Cardiac fibroblast (primary cell): ENCODE results near the gene PDIA2.
"Not testable (repeated sequence)": the region's sequence is repeated elsewhere in the genome, so short reads cannot be mapped to it uniquely, and the experiment has no call there.

ENCODE experiments used
- DNase-seq, 2 donors: peaks; one replicate each; pipeline versions ENCODE4 v3.0.0 to v3.0.0-alpha.2; 2010; ENCODE audit warnings: low read depth in 2 of 2
- H3K4me3 ChIP-seq, 2 donors: replicated peaks in 1 of 2; 1 replicate in 1 of 2; 2 replicates in 1 of 2; pipeline ENCODE4 v1.5.1; 2011; ENCODE audit warnings: low read depth in 2 of 2, low read length in 2 of 2, mild to moderate bottlenecking in 2 of 2, moderate library complexity in 1 of 2
- CTCF ChIP-seq: IDR thresholded peaks from one replicate; pipeline ENCODE4 v1.5.1; 2011; ENCODE audit warnings: low read depth, mild to moderate bottlenecking, low read length, inconsistent platforms

Gene PDIA2

GRCh38 chr16:245105-245504 lies 37.9 kb upstream of the PDIA2 start:
- DNase-seq, result no peak
- no peak overlapping the region for H3K4me3 ChIP-seq
- no peak for TF ChIP-seq CTCF

- no peak for TF ChIP-seq CTCF
These were observed 35.9 kb upstream of the PDIA2 start for GRCh38 chr16:247027-247426.

GRCh38 chr16:249431-249830 lies 33.5 kb upstream of the PDIA2 start:
- H3K4me3 ChIP-seq, result no peak overlapping the region
- DNase-seq, result no peak
- TF ChIP-seq CTCF, result no peak

More at GRCh38 chr16:247027-247426, 35.9 kb upstream of the PDIA2 start:
- no peak for DNase-seq
- no peak overlapping the region for H3K4me3 ChIP-seq

DNA sequence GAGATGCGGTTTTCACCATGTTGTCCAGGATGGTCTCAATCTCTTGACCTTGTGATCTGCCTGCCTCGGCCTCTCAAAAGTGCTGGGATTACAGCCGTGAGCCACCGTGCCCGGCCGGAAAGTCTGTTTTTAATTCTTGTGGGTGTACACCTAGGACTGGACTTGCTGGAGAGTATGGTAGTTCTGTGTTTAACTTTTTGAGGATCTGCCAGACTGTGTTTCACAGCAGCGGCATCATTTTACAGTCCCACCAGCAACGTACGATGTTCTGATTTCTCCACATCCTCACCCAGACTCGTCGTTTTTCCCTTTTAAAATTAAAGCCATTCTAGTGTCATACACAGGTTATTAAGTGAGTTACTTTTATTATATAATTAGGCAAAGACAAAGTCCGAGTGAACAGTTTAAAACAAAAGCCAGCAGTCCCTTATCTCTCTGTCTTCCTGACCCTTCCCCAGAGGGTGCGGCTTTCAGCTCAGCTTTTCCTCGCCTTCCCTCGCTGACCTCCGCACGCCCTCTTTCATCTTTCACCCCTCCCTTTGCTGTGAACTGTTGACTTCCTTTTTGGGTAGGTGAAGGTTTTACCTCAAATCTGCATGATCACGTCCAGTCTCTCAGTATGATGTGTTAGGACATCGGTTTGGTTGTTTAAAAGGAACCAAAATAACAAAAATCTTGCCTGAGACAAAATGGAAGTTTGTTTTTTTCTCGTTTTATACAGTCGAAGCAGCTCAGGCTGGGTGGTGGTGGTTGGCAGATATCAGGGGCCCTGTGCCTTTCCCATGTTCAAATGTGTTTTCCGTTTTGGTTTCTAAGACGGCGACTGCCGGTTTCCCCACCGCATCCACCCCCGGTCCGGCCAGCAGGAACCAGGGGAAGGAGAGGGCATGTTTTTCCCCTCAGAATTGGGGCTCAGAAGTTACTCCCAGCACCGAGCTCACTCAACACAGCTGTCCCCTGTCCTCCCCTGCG lies 30.3 kb upstream of the PDIA2 start:
- DNase-seq, result peak in 1 of 2 donors; percentile 30
- TF ChIP-seq CTCF, result no peak
- no peak overlapping the region for H3K4me3 ChIP-seq

GRCh38 chr16:253833-254232 lies 29.1 kb upstream of the PDIA2 start:
- no peak for DNase-seq
- TF ChIP-seq CTCF, result no peak
- no peak overlapping the region for H3K4me3 ChIP-seq

GRCh38 chr16:254461-254860 lies 28.5 kb upstream of the PDIA2 start:
- no peak overlapping the region for H3K4me3 ChIP-seq
- no peak for DNase-seq
- TF ChIP-seq CTCF, result no peak

- DNase-seq, result no peak
- no peak for TF ChIP-seq CTCF
- H3K4me3 ChIP-seq, result no peak overlapping the region
These were observed 27.8 kb upstream of the PDIA2 start for GRCh38 chr16:255183-255582.

DNA sequence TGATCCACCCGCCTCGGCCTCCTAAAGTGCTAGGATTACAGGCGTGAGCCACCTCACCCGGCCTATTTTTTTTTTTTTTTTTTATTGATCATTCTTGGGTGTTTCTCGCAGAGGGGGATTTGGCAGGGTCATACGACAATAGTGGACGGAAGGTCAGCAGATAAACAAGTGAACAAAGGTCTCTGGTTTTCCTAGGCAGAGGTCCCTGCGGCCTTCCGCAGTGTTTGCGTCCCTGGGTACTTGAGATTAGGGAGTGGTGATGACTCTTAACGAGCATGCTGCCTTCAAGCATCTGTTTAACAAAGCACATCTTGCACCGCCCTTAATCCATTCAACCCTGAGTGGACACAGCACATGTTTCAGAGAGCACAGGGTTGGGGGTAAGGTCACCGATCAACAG lies 24.9 kb upstream of the PDIA2 start:
- not testable (repeated sequence) for DNase-seq, H3K4me3 ChIP-seq
